HG02610 (cell line): Measurements from ENCODE around the gene CCDC178.
A peak's percentile ranks its signal among the peaks of the same experiment; 100 is the strongest.
"Not testable (repeated sequence)": the region's sequence is repeated elsewhere in the genome, so short reads cannot be mapped to it uniquely, and the experiment has no call there.

Experiments used
- ATAC-seq: cut with Tn5 transposase; IDR thresholded peaks from one replicate; pipeline ENCODE4 v1.9.1; 2021; ENCODE audit warnings: mild to moderate bottlenecking, moderate library complexity; ENCODE audit not compliant: unreplicated experiment

CCDC178 gene

DNA sequence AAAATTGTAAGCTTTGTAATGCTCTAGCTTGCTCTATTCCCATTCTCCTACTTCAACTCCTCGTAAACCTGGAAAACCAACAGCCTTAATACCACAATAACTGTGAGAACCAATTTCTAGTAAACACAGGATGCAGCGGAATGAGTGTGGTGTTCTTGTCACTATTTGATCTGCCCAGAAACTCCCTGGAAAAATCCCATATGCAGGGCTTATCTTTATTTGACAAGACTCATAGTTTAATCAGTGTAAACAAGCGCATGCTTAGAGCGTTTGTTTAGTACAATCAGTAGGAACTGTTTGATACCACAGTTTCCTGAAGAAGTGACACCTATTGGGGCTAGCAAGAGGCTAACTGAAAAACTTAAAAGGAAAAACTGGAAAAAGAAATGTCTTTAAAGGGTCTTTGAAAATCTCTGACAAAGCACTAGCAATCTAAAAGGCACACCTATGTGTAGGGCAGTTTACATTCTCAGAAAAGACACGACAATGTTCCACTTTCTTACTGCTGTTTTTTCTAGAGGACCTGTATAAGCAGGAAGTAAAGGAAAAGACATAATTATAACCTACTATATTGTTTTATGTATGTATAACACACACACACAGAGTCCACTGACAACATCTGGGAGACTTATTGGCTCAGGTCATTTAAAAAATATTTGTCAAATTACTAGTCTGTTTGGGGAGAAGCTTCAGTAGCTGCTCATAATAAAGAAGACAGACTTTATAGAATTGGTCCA, 426.3 kb downstream of the CCDC178 start:
- ATAC-seq = no peak

DNA sequence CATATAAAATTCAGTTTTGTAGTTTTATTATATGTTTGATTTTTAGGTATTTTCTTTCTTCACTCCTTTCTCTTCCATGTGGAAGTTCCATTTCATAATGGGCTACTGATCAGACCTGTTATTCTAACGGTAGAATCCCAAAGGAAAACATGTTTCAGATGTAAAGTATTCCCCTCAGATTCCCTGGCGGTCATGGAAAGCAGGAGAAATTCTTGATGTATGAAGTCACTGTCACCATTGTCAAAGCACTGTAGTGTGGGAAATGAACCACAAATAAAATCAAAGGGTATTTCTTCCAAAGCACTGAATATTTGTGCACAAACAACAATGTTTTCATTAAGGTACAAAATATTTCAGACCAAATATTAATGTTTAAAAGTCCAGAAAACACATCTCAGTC, 430.4 kb downstream of the CCDC178 start:
- ATAC-seq = no peak

DNA sequence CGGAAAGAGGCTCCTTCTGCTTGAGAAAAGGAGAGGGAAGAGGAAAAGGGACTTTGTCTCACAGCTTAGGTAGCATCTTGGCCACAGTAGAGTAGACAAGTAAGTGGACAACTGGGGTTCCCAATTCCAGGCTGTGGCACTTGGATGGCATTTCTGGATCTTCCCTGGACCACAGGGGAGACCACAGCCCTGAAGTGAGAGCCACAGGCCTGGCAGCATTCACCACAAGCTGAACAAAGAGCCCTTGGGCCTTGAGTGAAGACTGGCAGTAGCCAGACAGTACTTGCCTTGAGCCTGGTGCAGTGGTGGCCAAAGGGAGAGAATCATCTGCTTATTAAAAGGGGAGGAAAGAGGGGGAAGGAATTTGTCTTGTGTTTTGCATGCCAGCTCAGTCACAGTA, 441.6 kb downstream of the CCDC178 start:
- ATAC-seq = no peak

DNA sequence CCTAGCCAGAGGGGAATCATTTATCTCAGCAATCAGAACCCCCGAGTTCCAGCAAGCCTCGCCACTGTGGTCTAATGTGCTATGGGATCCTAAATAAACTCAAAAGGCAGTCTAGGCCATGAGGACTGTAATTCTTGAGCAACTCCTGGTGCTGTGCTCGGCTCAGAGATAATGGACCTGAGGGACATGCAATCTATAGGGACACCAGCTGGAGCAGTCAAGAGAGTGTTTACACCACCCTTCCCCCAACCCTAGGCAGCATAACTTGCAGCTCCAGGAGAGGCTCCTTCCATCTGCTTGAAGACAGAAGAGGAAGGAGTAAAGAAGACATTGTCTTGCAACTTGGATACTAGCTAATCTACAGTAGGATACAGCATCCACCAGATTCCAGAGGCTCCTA, 442.2 kb downstream of the CCDC178 start:
- no peak for ATAC-seq

DNA sequence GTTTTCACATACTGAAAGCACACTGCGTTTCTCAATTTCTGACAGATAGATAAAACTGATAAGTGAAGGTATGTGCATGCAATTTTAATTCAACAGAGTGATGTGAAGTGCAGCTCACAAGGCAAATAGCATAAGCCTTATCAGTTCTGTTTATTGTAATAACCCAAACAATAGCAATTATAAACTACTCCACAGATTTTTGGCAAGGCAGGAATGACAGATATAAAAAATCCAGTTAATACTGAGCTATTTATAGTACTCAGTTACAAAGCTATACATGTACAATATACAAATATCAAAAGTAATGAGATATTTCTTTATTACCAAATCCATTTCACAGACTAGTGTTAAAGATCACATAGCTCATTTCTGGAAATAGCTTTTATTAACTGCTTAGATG, 456.8 kb downstream of the CCDC178 start:
- ATAC-seq = no peak

DNA sequence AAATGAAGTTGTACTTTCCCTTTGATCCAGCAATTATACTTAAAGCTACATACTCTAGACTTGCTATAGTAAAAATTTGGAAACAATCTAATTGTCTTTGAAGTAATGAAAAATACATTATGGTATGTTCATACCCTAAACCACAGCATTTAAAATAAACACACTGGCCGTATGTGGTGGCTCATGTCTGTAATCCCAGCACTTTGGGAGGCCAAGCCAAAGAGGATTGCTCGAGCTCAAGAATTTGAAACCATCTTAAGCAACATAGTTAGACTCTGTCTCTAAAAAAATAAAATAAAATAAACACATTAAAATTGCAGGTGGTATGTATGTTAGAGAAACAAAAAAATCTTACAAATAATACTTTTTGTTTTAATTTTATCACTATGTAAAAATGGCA, 459.6 kb downstream of the CCDC178 start:
- no peak for ATAC-seq

DNA sequence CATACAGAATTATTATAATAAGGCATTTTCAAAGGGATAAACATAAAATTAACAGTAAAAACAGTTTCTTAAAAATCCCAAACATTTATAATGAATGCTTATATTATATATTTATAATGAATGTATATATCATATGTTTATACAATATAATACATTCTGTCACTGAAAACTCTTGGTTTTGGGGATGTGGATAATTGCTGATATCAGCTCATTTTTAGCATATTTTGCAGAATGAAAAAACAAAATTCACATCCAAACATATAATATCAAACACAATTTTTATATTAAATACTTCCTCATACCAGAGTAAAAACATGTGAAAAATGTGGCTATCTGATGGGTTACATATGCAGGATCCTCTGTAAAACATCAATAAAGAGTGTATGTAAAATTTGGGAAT, 465.0 kb downstream of the CCDC178 start:
- ATAC-seq = no peak

DNA sequence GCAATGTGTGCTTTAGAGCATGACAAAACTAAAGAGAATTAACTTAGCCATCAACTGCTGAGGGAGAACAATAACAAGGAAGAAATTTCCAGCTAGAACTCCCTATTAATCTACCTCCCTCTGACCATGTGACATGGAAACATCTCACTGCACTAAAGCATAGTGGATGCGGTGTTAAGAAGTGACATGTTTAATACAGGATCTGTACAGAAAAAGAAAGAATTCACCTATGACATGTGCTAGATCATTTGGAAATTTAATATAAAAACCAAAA, 465.4 kb downstream of the CCDC178 start:
- no peak for ATAC-seq

DNA sequence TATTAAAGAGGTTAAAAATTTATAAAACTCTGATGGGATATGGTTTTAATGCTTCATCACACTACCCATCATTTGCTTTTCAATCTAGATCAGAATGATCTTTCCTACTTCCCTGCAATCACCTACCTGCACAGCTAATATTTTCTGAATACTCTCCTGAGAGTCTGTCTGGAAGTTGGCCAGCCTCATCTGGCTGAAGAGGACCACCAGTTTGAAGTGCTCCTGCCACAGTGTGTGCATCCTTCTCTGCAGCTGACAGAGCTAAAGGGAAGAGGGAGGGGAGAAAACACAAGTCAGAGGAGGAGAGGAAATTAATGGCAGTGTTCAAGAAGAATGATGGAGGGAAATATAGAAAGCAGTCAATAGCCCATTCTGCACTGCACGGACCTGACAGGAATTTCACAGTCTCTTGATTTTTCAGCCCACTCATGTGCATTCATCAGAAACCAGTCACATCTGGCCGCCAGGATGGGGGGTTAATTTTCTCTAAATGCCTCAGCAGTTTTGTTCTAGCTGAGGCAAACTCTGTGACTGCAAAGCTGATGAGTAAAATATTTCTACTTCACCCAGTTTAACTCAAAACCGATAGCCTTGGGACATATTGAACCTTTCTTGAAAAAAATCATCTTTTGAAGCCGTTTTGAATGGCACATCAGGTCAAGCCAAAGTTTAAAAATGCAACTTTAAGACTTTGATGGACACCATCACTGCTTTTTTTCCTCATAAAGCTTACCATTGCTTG, 465.9 kb downstream of the CCDC178 start:
- peak; percentile 97 for ATAC-seq

DNA sequence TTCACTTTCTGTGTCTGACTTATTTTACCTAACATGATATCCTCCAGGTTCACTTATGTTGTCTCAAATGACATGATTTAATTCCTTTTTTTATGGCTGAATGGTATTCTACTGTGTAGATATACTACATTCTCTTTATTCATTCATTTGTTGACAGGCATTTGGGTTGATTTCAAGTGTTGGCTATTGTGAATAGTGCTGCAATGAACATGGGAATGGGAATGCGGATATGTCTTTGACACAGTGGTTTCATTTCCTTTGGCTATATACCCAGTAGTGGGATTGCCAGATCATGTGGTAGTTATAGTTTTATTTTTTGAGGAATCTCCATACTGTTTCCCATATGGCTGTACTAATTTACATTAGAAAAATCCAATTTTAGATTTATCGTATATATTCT, 472.3 kb downstream of the CCDC178 start:
- no peak for ATAC-seq

DNA sequence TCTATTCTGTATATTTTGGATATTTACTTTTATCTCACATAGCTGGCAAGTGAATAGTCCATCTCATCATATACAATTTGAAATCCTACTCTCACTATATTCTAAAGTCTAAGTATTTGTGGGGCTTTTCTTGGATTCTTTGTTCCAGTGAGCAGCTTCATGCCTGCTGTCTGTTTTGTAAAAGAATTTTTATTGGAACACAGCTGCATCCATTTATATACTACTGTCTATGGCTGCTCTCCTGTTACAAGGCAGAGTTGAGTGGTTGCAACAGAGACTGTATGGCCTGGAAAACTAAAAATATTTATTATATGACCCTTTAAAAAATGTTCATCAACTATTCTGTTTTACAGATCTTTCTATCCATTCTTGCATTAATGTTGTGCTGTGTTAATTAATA, 474.4 kb downstream of the CCDC178 start:
- no peak for ATAC-seq

DNA sequence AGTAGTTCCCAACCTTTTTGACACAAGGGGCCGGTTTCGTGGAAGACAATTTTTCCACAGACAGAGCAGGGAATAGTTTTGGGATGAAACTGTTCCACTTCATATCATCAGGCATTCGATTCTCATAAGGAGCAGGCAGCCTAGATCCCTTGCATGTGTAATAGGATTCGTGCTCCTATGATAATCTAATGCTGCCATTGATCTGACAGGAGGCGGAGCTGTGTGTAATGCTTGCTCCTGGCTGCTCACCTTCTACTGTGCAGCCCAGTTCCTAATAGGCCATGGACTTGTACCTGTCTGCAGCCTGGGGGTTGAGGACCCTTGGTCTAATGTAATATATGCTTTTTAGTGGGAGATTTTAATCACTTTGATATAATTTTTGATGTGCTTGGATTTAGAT, 479.0 kb downstream of the CCDC178 start:
- ATAC-seq = no peak

DNA sequence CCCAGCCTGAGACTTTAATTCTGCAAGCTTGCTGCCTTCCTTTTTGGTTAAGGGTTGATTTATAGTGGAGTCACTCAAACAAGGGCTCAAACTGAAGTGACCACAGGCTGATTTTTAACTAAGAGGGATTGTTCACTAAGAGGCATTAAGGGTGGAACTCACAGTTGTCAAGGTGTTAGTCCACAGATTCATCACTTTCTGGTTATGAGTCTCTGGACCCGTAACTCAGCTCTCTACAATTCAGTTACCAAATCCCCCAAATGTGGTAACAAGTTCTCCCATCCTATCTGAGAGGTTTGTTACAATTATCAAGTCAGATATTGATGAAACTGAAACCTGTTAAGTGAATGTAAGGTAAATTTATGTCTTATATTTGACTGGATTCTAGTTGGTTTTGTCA, 481.8 kb downstream of the CCDC178 start:
- peak; percentile 96 for ATAC-seq

DNA sequence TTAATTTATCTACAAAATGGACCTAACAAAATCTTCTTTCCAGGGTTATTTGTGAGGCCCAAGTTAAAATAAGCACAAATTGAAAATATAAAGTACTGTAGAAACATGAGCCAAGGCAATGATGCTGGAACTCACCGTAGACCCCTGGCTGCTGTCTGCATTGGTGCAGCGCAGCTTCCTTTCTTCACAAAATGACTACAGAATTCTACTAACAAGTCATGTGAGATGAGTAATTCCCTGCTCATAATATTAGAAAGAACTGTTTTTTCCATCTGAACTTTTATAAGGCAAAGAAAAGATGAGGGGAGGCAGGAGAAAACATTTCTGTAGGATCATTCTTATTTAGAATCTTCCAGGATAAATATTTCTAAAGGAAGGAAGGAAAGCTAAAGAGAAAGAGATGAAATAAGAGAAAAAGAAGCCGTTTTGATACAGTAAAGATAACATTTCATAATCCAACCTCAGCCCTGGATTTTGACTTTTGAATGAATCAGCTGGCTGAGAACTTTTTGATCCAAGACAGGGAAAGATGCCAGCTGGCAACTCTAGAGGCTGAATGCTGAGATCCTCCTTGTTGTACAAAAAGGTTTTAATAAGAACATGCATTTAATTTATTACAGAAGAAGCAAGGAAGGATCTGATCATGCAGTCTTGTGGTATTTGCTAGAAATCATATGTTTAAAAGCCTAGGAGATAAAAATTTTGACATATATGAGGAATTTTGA, 483.8 kb downstream of the CCDC178 start:
- ATAC-seq = no peak

DNA sequence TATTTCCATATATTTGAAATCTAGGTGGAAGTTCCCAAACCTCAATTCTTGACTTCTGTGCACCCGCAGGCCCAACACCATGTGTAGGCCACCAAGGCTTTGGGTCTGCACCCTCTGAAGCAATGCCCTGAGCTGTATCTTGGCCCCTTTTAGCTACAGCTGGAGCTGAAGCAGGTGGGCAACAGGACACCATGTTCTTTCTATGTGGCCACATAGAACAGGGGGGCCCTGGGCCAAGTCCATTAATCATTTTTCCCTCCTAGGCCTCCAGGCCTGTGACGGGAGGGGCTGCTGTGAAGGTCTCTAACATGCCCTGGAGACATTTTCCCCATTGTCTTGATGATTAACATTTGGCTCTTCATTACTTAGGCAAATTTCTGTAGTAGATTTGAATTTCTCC, 488.2 kb downstream of the CCDC178 start:
- ATAC-seq = not testable (repeated sequence)

DNA sequence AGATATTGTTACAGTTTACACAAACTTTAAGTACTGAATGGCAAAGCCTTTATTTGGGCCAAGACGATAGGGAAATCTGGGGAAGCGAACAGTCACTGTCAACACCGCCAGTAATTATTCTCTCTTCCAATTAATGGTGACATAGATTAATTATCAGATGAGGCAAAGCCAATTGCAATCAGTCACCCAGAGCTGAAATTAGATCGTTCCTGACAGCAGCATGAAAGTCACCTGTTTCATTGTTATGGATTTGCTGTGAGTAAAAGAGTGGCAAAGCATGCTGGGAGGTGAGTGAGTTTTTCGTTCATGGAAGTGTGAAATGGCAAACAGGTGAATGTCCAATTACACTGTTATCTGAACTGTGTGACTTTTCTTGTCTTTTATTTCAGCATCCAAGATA, 502.9 kb downstream of the CCDC178 start:
- no peak for ATAC-seq

DNA sequence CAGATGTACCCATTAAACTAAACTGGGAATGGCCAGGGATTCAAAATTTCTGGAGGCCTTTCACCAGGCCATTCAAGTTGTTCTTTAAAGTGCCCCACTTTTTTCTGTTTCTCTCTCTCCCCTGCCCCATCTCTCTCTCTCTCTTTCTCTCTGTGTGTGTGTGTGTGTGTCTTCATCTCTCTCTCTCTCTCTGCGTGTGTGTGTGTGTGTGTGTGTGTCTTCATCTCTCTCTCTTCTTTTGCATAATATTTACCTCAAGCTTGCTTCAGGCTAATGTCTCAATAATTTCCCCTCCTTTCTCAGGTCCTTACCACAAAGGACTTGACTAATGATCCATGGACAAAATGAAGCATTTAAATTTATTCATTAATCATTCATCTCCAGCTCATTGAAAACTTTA, 503.5 kb downstream of the CCDC178 start:
- ATAC-seq = no peak

DNA sequence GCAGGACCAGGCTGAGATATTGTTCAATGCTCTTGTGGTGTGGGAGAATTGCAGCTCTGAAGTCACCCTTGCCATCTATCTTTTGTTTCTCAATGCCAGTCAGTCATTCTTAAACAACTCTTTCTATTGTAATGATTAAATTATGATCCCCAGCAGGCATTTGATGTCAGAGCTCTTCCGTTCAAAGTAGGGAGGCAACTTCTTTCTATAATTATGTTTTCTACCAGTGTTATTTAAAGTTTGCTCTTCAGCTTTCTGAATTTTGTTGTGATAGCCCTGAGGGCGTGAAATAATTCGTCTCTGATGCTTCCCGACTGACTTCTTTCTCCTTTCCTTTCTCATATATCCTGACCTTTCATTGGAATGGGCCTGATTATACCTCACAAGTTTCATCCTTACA, 506.3 kb downstream of the CCDC178 start:
- no peak for ATAC-seq

DNA sequence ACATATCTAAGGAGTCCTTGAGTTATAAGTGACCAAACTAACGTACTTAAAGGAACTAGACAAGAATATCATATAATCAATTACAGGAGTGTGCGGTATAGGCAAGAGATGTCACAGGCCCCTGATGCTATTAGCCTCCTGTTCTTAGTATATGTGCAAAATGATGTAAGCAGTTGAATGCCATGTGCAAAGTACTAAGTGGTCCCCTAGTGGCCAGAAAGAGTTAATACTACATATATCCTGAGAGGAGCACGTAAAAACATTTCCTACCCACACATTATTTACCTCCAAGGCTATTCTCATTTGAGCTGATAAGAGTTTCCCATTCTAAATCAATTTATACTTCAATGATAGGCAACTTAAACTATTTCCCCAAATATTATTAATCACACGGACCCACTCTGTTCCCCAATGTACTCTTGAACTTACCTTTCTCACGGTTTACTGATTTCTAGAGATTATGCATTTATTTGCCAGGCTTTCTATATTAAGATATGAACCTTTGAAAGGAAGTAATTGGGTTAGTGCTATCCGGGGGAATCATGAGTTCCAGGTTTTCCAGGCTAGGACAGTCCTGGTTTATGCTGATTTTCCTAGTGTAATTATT, 509.7 kb downstream of the CCDC178 start:
- ATAC-seq = peak; percentile 99

DNA sequence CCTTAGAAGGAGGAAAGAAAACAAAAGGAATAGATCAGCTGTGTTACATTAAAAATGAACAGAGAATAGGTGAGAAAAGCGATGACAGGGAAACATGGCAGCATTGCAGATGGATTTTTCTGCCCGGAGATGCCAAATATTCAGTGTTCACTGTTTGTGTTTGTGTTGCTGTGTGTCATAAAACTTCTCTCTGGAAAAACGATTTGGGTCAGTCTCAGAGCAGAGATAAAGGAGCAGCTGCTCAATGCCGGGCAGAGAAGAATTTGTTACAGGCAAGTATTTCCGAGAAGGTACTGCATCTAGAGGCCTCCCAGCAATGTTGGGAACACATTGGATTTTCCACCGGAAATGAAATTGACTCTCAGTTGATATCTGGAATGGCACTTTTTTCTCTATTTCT, 511.3 kb downstream of the CCDC178 start:
- no peak for ATAC-seq

DNA sequence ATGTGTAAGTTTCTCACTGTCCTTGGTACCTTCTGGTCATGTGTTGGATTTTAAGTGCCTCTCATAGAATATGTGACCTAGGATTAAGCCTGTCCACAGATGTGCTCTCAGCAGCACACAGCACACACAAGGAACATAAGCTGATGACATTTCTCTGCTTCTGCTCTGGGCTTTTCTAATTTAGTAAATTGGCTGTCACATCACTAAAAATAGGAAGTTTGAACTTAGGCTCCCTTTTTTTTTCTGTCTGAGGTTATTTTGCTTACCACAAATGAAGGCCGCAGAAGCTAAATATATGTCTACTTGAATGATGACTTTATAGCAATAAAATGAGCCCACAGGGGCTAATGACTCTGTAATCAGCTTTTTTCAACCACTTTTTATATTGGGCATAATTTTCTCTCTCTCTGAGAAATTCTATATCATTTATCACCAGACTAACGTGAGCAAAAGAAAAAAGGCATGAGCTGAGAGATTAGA, 517.5 kb downstream of the CCDC178 start:
- peak; percentile 41 for ATAC-seq
